HepG2 (cell line): Measurements from ENCODE around the gene JAGN1. TPM values are rescaled to one million over a fixed set of nuclear protein-coding genes. Genes with fewer than 3 reads are reported as not detected.

Source experiments
- BORCS8-MEF2B ChIP-seq: sonication (generic); formaldehyde crosslinking; IDR thresholded peaks from 2 replicates; pipeline ENCODE4 v1.8.0; 2022; ENCODE audit warnings: mild to moderate bottlenecking, missing genetic modification reagents
- FOSL2 ChIP-seq: sonication (generic); formaldehyde crosslinking; IDR thresholded peaks from 2 replicates; pipeline ENCODE4 v1.4.0; 2020; ENCODE audit warnings: missing genetic modification reagents
- HDAC1 ChIP-seq: sonication (generic); formaldehyde crosslinking; IDR thresholded peaks from 2 replicates; pipeline ENCODE4 v1.5.1; 2020; ENCODE audit warnings: mild to moderate bottlenecking, missing genetic modification reagents
- RORA ChIP-seq: sonication (generic); formaldehyde crosslinking; IDR thresholded peaks from 2 replicates; pipeline ENCODE4 v1.5.0; 2020; ENCODE audit warnings: mild to moderate bottlenecking, missing genetic modification reagents, moderate library complexity
- SMC3 ChIP-seq: IDR thresholded peaks from 2 replicates; pipeline ENCODE4 v1.6.1; 2011; ENCODE audit warnings: low read length, improper control_type of control experiment
- TMF1 ChIP-seq: sonication (generic); formaldehyde crosslinking; IDR thresholded peaks from 2 replicates; pipeline ENCODE4 v1.8.1; 2022; ENCODE audit warnings: low read depth, missing genetic modification reagents
- ZMYM4 ChIP-seq: sonication (generic); formaldehyde crosslinking; IDR thresholded peaks from 2 replicates; pipeline ENCODE4 v1.8.1; 2023; ENCODE audit warnings: mild to moderate bottlenecking, missing genetic modification reagents
- ZNF136 ChIP-seq: sonication (generic); formaldehyde crosslinking; IDR thresholded peaks from 2 replicates; pipeline ENCODE4 v1.8.1; 2022; ENCODE audit warnings: low read depth, mild to moderate bottlenecking, moderate library complexity, missing genetic modification reagents
- ZNF3 ChIP-seq: IDR thresholded peaks from 2 replicates; pipeline ENCODE4 v1.7.0; 2017; ENCODE audit warnings: inconsistent platforms
- ZNF720 ChIP-seq: sonication (generic); formaldehyde crosslinking; IDR thresholded peaks from 2 replicates; pipeline ENCODE4 v1.4.0; 2020; ENCODE audit warnings: missing genetic modification reagents
- ZNF737 ChIP-seq: sonication (generic); formaldehyde crosslinking; IDR thresholded peaks from 2 replicates; pipeline ENCODE4 v1.5.0; 2020; ENCODE audit warnings: missing genetic modification reagents, mild to moderate bottlenecking, borderline replicate concordance
- polyA plus RNA-seq, 8 experiments: library from polyadenylated mRNA; depleted of rRNA in 3 of 8; stranded (reverse) in 7 of 8; unstranded in 1 of 8; fragments of >200 nt; fragmentation: Illumina TruSeq in 4 of 8; extraction: Trizol in 4 of 8; gene quantifications; 2 replicates each; pipeline versions ENCODE4 v1.2.1 to v1.2.3, GENCODE V29; 2011 to 2016; ENCODE audit warnings: low read depth in 4 of 8, missing spikeins in 1 of 8, mixed read lengths in 1 of 8; ENCODE audit not compliant: insufficient read depth in 1 of 8
- total RNA-seq, 5 experiments: library from RNA; depleted of rRNA; stranded (reverse); fragments of >200 nt; fragmentation: Illumina TruSeq; extraction: Trizol; gene quantifications; 2 replicates each; pipeline ENCODE4 v1.2.3, GENCODE V29; 2016; ENCODE audit warnings: low read depth in 1 of 5
- TF ChIP-seq, protein P1 (sequence below): sonication (generic); formaldehyde crosslinking; IDR thresholded peaks from 2 replicates; pipeline ENCODE4 v1.4.0; 2020; ENCODE audit warnings: missing genetic modification reagents
- TF ChIP-seq, protein P2 (sequence below): sonication (generic); formaldehyde crosslinking; IDR thresholded peaks from 2 replicates; pipeline ENCODE4 v1.4.0; 2020; ENCODE audit warnings: mild to moderate bottlenecking, missing genetic modification reagents
- TF ChIP-seq, protein P3 (sequence below): sonication (generic); formaldehyde crosslinking; IDR thresholded peaks from 2 replicates; pipeline ENCODE4 v1.4.0; 2020; ENCODE audit warnings: missing genetic modification reagents, borderline replicate concordance
- TF ChIP-seq, protein P4 (sequence below): sonication (generic); formaldehyde crosslinking; conservative IDR thresholded peaks from 2 replicates; pipeline ENCODE4 v1.4.0; 2020; ENCODE audit warnings: missing genetic modification reagents
- TF ChIP-seq, protein P5 (sequence below): sonication (generic); formaldehyde crosslinking; IDR thresholded peaks from 2 replicates; pipeline ENCODE4 v1.8.0; 2022; ENCODE audit warnings: mild to moderate bottlenecking, missing genetic modification reagents, borderline replicate concordance

The JAGN1 gene
- total and polyA plus RNA-seq, 2 of the 13 experiments (the other 11 are each of a cell fraction or from before 2014, with no cell fraction given) = 49.9 to 50.9 TPM

DNA sequence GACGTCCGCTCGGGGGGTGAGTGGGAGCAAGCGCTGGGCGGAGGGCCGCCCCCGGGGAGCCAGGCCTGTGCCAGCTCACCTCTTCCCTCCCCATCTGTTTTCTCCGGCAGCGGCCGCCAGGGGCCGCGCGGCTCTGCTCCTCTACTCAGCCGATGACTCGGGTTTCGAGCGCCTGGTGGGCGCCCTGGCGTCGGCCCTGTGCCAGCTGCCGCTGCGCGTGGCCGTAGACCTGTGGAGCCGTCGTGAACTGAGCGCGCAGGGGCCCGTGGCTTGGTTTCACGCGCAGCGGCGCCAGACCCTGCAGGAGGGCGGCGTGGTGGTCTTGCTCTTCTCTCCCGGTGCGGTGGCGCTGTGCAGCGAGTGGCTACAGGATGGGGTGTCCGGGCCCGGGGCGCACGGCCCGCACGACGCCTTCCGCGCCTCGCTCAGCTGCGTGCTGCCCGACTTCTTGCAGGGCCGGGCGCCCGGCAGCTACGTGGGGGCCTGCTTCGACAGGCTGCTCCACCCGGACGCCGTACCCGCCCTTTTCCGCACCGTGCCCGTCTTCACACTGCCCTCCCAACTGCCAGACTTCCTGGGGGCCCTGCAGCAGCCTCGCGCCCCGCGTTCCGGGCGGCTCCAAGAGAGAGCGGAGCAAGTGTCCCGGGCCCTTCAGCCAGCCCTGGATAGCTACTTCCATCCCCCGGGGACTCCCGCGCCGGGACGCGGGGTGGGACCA lies 42.6 kb downstream of the JAGN1 start (continued):
- TF ChIP-seq, protein P1, sequence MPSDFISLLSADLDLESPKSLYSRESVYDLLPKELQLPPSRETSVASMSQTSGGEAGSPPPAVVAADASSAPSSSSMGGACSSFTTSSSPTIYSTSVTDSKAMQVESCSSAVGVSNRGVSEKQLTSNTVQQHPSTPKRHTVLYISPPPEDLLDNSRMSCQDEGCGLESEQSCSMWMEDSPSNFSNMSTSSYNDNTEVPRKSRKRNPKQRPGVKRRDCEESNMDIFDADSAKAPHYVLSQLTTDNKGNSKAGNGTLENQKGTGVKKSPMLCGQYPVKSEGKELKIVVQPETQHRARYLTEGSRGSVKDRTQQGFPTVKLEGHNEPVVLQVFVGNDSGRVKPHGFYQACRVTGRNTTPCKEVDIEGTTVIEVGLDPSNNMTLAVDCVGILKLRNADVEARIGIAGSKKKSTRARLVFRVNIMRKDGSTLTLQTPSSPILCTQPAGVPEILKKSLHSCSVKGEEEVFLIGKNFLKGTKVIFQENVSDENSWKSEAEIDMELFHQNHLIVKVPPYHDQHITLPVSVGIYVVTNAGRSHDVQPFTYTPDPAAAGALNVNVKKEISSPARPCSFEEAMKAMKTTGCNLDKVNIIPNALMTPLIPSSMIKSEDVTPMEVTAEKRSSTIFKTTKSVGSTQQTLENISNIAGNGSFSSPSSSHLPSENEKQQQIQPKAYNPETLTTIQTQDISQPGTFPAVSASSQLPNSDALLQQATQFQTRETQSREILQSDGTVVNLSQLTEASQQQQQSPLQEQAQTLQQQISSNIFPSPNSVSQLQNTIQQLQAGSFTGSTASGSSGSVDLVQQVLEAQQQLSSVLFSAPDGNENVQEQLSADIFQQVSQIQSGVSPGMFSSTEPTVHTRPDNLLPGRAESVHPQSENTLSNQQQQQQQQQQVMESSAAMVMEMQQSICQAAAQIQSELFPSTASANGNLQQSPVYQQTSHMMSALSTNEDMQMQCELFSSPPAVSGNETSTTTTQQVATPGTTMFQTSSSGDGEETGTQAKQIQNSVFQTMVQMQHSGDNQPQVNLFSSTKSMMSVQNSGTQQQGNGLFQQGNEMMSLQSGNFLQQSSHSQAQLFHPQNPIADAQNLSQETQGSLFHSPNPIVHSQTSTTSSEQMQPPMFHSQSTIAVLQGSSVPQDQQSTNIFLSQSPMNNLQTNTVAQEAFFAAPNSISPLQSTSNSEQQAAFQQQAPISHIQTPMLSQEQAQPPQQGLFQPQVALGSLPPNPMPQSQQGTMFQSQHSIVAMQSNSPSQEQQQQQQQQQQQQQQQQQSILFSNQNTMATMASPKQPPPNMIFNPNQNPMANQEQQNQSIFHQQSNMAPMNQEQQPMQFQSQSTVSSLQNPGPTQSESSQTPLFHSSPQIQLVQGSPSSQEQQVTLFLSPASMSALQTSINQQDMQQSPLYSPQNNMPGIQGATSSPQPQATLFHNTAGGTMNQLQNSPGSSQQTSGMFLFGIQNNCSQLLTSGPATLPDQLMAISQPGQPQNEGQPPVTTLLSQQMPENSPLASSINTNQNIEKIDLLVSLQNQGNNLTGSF (CRISPR knock-in tag) = peak; percentile 47
- 0 out of 2 replicates have a peak, but pooled peaks have one; percentile 35 for TF ChIP-seq BORCS8-MEF2B (CRISPR knock-in tag)
- TF ChIP-seq ZNF720 (CRISPR knock-in tag) = 0 out of 2 replicates have a peak, but pooled peaks have one; percentile 22
- TF ChIP-seq, protein P2, sequence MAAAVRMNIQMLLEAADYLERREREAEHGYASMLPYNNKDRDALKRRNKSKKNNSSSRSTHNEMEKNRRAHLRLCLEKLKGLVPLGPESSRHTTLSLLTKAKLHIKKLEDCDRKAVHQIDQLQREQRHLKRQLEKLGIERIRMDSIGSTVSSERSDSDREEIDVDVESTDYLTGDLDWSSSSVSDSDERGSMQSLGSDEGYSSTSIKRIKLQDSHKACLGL (CRISPR knock-in tag) = peak; percentile 83
- peak; percentile 46; the same call in 1 of the 2 replicates for TF ChIP-seq ZMYM4 (CRISPR knock-in tag)
- TF ChIP-seq, protein P3, sequence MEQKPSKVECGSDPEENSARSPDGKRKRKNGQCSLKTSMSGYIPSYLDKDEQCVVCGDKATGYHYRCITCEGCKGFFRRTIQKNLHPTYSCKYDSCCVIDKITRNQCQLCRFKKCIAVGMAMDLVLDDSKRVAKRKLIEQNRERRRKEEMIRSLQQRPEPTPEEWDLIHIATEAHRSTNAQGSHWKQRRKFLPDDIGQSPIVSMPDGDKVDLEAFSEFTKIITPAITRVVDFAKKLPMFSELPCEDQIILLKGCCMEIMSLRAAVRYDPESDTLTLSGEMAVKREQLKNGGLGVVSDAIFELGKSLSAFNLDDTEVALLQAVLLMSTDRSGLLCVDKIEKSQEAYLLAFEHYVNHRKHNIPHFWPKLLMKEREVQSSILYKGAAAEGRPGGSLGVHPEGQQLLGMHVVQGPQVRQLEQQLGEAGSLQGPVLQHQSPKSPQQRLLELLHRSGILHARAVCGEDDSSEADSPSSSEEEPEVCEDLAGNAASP (CRISPR knock-in tag) = no peak
- TF ChIP-seq, protein P4, sequence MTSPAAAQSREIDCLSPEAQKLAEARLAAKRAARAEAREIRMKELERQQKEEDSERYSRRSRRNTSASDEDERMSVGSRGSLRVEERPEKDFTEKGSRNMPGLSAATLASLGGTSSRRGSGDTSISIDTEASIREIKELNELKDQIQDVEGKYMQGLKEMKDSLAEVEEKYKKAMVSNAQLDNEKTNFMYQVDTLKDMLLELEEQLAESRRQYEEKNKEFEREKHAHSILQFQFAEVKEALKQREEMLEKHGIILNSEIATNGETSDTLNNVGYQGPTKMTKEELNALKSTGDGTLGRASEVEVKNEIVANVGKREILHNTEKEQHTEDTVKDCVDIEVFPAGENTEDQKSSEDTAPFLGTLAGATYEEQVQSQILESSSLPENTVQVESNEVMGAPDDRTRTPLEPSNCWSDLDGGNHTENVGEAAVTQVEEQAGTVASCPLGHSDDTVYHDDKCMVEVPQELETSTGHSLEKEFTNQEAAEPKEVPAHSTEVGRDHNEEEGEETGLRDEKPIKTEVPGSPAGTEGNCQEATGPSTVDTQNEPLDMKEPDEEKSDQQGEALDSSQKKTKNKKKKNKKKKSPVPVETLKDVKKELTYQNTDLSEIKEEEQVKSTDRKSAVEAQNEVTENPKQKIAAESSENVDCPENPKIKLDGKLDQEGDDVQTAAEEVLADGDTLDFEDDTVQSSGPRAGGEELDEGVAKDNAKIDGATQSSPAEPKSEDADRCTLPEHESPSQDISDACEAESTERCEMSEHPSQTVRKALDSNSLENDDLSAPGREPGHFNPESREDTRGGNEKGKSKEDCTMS (CRISPR knock-in tag) = no peak
- TF ChIP-seq TMF1 = 0 out of 2 replicates have a peak, but pooled peaks have one; percentile 8
- no peak for TF ChIP-seq ZNF136 (CRISPR knock-in tag)
- TF ChIP-seq, protein P5, sequence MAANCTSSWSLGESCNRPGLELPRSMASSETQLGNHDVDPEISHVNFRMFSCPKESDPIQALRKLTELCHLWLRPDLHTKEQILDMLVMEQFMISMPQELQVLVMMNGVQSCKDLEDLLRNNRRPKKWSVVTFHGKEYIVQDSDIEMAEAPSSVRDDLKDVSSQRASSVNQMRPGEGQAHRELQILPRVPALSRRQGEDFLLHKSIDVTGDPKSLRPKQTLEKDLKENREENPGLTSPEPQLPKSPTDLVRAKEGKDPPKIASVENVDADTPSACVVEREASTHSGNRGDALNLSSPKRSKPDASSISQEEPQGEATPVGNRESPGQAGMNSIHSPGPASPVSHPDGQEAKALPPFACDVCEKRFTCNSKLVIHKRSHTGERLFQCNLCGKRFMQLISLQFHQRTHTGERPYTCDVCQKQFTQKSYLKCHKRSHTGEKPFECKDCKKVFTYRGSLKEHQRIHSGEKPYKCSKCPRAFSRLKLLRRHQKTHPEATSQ (CRISPR knock-in tag) = no peak
- TF ChIP-seq ZNF3 (CRISPR knock-in tag) = no peak
- TF ChIP-seq RORA = no peak
- peak; percentile 78 for TF ChIP-seq HDAC1 (CRISPR knock-in tag)
- 0 out of 2 replicates have a peak, but pooled peaks have one; percentile 50 for TF ChIP-seq ZNF737 (CRISPR knock-in tag)
- peak; percentile 15; the same call in 1 of the 2 replicates for TF ChIP-seq SMC3
- 0 out of 2 replicates have a peak, but pooled peaks have one; percentile 24 for TF ChIP-seq FOSL2 (CRISPR knock-in tag)
